Large intestine (tissue), 3 donors: ENCODE results near the gene CCPG1. TPM values are rescaled to one million over a fixed set of nuclear protein-coding genes. Genes with fewer than 3 reads are reported as not detected.
"Not testable (repeated sequence)": the region's sequence is repeated elsewhere in the genome, so short reads cannot be mapped to it uniquely, and the experiment has no call there.

Experiments
- DNase-seq, 2 donors: peaks; one replicate each; pipeline versions ENCODE4 v3.0.0 to v3.0.0-alpha.2; 2013
- H3K27ac ChIP-seq: one replicate; pipeline ENCODE4 v1.5.1; 2013; ENCODE audit warnings: low read length
- H3K27me3 ChIP-seq: 2 replicates; pipeline ENCODE4 v1.6.1; 2013; ENCODE audit warnings: low read length; ENCODE audit not compliant: control insufficient read depth, insufficient read depth
- H3K36me3 ChIP-seq: 2 replicates; pipeline ENCODE4 v1.6.1; 2013; ENCODE audit warnings: low read length; ENCODE audit not compliant: control insufficient read depth, insufficient read depth
- H3K4me1 ChIP-seq: one replicate; pipeline ENCODE4 v1.6.1; 2013; ENCODE audit warnings: low read length; ENCODE audit not compliant: control insufficient read depth, insufficient read depth
- H3K4me3 ChIP-seq: one replicate; pipeline ENCODE4 v1.5.1; 2013; ENCODE audit warnings: low read length
- H3K9me3 ChIP-seq: one replicate; pipeline ENCODE4 v1.6.1; 2013; ENCODE audit warnings: mild to moderate bottlenecking, low read depth, low read length, moderate library complexity; ENCODE audit not compliant: control insufficient read depth
- WGBS: methylation state at CpG from one replicate; pipeline ENCODE4 v1.1.5; 2013; ENCODE audit warnings: low lambda C conversion rate; ENCODE audit not compliant: insufficient coverage; 5-methylcytosine and 5-hydroxymethylcytosine counted together
- polyA plus RNA-seq: library from polyadenylated mRNA; unstranded; fragments of 120-200 nt; gene quantifications from one replicate; pipeline ENCODE4 v1.2.1, GENCODE V29; 2013

The CCPG1 gene
- polyA plus RNA-seq, 1 donor: 38.9 TPM

DNA sequence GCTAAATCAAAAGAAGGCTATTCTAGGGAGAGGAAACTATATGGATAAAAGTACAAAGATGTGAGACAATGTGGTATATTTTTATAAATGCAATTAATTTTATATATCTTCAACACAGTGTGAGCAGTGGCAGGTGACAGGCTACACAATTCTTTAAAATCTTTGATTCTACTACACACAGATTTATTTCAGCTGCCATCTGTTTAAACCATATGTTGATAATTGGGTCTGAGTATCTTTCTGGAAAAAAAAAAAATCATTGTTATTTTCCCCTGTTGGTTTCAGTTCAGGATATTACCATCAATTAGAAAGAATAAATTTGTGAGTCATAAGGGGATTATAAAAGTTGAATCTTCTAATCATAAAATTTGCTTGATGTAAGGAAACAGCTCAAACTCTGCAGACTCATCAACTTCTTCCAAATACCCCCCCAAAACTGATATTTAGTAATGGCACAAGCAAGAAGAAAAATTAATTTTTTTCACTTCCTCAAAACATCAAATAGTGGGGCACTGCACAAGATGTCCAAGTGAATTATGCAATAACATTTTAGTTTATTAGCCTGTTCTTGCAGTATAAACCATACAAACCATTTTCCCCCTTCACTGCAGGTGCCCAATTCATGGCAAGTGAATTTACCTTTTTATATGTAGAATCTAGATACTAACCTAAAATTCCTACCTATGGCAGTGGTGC lies 12.2 kb upstream of the CCPG1 start:
- no peak for DNase-seq
- H3K4me1 ChIP-seq: no peaks in the 10 kb centered on the region
- no peak overlapping the region for H3K27ac ChIP-seq
- H3K27me3 ChIP-seq: no peaks in the 10 kb centered on the region
- no peaks in the 10 kb centered on the region for H3K9me3 ChIP-seq
- no peaks in the 10 kb centered on the region for H3K36me3 ChIP-seq
- no peak overlapping the region for H3K4me3 ChIP-seq

DNA sequence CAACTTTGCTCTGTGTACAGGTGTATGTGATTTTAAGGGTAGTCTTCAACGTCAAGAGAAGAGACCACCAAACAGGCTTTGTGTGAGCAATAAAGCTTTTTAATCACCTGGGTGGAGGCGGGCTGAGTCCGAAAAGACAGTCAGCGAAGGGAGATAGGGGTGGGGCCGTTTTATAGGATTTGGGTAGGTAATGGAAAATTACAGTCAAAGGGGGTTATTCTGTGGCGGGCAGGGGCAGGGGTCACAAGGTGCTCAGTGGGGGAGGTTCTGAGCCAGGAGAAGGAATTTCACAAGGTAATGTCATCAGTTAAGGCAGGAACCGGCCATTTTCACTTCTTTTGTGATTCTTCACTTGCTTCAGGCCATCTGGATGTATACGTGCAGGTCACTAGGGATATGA lies 9.5 kb upstream of the CCPG1 start:
- DNase-seq, H3K27me3 ChIP-seq, H3K4me1 ChIP-seq, H3K27ac ChIP-seq, H3K36me3 ChIP-seq, H3K9me3 ChIP-seq, H3K4me3 ChIP-seq: not testable (repeated sequence)
- 20% methylated on average over 1 of the region's 8 CpGs for WGBS

DNA sequence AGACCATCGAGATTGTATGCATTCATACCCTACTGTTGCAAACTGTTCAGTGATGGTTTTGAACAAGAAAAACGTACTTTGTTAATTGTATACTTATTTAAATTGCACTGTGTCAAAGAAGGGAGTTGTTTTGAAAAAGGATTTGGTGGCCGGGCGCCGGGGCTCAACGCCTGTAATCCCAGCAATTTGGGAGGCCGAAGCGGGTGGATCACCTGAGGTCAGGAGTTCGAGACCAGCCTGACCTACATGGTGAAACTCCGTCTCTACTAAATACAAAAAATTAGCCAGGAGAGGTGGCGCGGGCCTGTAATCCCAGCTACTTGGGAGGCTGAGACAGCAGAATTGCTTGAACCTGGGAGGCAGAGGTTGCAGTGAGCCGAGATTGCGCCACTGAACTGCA lies 817 bp upstream of the CCPG1 start:
- H3K4me1 ChIP-seq: peaks cover 11% of the 10 kb centered on the region
- H3K27me3 ChIP-seq, H3K36me3 ChIP-seq, H3K9me3 ChIP-seq, DNase-seq: not testable (repeated sequence)
- peak overlapping the region; percentile 97 for H3K27ac ChIP-seq
- no CpG with 5 or more reads among the region's 14 CpGs for WGBS
- peak overlapping the region; percentile 93 for H3K4me3 ChIP-seq

DNA sequence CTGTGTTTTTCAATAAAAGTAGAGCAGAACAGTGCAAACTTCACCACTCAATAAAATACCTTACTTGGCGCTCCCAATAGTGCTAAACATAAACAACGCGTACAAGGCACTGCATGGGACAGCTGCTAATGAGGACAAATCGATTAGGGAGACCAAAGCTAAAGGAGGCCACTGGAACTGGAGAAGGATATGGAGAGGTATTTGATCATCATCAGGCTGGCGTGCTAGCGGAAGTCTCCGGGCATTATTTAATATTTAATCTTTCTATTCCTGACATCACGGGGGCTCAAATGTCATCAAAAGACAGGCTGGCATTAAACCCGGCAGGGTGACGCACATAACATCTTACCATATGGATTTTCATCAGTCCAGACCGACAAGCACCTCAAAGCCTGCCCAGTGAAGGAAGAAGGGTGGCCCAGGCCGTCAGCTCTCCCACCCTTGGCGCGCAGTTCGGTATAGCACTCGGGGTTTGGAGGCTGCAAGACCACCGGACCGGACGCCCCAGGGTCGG lies 604 bp downstream of the CCPG1 start:
- DNase-seq: no peak

DNA sequence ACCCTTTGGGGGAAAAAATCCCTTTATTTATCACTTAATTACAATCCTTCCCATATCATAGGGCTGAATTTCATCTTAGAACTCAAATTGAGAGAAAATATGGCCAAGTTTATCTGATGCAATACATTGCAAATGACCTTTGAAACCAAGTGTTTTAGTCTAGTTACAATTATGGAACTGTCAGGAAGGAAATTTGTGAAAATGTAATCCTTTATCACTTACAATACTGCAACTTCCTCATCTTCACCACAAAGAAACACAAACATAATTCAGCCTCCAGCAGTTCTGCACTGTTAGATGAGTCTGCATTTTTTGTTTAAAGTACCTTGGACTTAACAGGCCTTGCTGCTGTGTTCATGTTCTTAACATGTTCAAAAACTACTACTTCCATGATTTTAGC lies 4.6 kb downstream of the CCPG1 start:
- Histone ChIP-seq H3K27ac (peak overlapping the region; percentile 46), H3K36me3 (no peaks in the 10 kb centered on the region), H3K9me3 (no peaks in the 10 kb centered on the region), H3K27me3 (no peaks in the 10 kb centered on the region), H3K4me3 (no peak overlapping the region), H3K4me1 (peaks cover 19% of the 10 kb centered on the region)
- DNase-seq: peak; percentile 17 to 61

More for the DNA sequence above, 604 bp downstream of the CCPG1 start:
- H3K36me3 ChIP-seq: no peaks in the 10 kb centered on the region
- no peaks in the 10 kb centered on the region for H3K27me3 ChIP-seq
- WGBS: no CpG with 5 or more reads among the region's 20 CpGs
- peak overlapping the region; percentile 97 for H3K27ac ChIP-seq
- no peaks in the 10 kb centered on the region for H3K9me3 ChIP-seq
- peaks cover 19% of the 10 kb centered on the region for H3K4me1 ChIP-seq
- peak overlapping the region; percentile 93 for H3K4me3 ChIP-seq

DNA sequence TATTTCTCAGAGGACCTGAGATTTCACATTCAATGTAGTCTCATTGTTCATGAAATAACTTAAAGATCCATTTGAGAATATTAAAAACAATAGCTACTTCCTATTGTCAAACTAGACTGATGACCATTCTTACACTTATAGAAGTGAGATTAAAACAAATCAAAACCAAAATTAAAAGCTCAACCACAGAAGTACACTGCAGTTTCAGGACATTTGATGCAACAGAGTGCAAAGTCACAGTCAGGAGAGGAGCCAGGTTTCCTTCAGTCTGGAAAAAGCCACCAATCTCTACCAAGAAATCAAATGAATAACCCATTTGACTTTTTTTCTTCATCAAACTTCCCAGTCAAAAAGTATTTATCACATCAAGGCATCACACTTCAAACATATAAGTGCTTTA lies 5.5 kb downstream of the CCPG1 start:
- DNase-seq: no peak
- H3K4me1 ChIP-seq: peaks cover 19% of the 10 kb centered on the region
- no peaks in the 10 kb centered on the region for H3K9me3 ChIP-seq
- no peaks in the 10 kb centered on the region for H3K36me3 ChIP-seq
- no peaks in the 10 kb centered on the region for H3K27me3 ChIP-seq
- peak overlapping the region; percentile 36 for H3K27ac ChIP-seq
- H3K4me3 ChIP-seq: no peak overlapping the region

DNA sequence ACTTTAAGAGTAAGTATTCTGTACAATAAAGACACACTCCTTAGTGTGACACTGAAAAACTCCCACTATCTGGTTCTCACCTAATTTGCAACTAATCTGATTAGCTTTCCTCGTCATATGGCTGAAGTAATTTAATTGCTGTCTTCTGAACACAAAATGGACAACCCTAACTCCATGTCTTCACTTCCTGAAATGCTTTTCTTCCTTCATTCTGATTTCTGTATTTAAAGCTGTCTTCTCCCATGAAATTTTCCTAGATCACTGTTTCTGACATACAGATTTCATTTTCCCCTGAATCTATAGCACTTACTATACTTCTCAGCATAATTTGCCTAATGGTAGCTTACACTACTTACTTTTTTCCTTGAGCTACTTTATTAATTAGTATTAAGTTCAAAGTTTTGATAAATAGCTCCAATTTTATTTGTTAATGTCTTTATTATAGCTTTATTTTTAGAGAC lies 6.3 kb downstream of the CCPG1 start:
- DNase-seq: no peak
- Histone ChIP-seq H3K36me3 (no peaks in the 10 kb centered on the region), H3K4me3 (no peak overlapping the region), H3K27me3 (no peaks in the 10 kb centered on the region), H3K27ac (no peak overlapping the region), H3K4me1 (peaks cover 15% of the 10 kb centered on the region), H3K9me3 (no peaks in the 10 kb centered on the region)
- WGBS: no CpG with 5 or more reads among the region's 1 CpG

DNA sequence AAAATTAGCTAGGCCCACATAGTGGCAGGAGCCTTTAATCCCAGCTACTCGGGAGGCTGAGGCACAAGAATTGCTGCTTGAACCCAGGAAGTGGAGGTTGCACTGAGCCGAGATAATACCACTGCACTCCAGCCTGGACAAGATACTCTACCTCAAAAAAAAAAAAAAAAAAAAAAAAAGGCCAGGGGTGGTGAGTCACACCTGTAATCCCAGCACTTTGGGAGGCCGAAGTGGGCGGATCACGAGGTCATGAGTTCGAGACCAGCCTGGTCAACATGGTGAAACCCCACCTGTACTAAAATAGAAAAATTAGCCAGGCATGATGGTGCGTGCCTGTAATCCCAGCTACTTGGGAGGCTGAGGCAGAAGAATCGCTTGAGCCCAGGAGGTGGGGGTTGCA lies 8.1 kb downstream of the CCPG1 start:
- H3K27me3 ChIP-seq, H3K4me3 ChIP-seq, H3K9me3 ChIP-seq, H3K36me3 ChIP-seq, DNase-seq, H3K27ac ChIP-seq: not testable (repeated sequence)
- no CpG with 5 or more reads among the region's 8 CpGs for WGBS
- H3K4me1 ChIP-seq: peaks cover 15% of the 10 kb centered on the region

DNA sequence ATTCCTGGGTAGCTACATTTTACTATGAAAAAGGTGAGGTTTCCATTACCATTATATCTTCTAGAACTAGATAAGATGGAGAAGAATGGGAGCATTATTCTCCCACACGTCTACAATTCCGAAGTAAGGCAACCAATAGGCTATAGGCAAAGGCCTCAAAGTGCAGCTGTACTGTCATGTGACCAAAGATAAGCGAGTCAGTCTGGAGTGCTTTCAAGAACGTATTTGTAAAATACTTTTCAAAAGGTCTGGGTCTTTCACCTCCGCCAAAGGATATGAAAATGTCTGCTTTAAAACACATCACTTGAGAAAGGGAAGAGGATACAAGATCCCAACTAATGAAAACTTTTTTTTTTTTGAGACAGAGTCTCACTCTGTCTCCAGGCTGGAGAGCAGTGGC lies 9.9 kb downstream of the CCPG1 start:
- DNase-seq: no peak
- Histone ChIP-seq H3K4me1 (peaks cover 4% of the 10 kb centered on the region), H3K27ac (no peak overlapping the region), H3K27me3 (no peaks in the 10 kb centered on the region), H3K36me3 (no peaks in the 10 kb centered on the region), H3K9me3 (no peaks in the 10 kb centered on the region), H3K4me3 (no peak overlapping the region)
- WGBS: 92% methylated on average over 2 of the region's 5 CpGs

DNA sequence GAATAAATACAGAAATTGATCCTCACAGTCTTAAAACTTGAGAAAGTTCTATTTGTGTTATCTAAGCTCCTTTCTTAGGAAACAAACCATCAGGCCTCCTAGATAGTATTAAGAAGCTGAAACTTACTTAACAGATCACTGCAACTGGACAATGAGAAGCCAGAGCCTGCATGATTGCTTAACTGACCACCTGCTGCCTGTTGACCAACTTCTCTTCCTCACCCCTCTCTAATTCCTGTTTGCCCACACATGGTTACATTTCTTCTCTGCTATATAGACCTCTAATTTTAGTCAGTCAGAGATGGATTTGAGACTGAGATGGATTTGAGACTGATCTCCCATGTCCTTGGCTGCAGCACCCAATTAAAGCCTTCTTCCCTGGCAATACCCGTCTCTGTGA lies 13.5 kb downstream of the CCPG1 start:
- H3K4me1 ChIP-seq: no peaks in the 10 kb centered on the region
- H3K27ac ChIP-seq: no peak overlapping the region
- no CpG with 5 or more reads among the region's 1 CpG for WGBS
- H3K9me3 ChIP-seq: no peaks in the 10 kb centered on the region
- H3K27me3 ChIP-seq: no peaks in the 10 kb centered on the region
- no peak overlapping the region for H3K4me3 ChIP-seq
- no peak for DNase-seq
- H3K36me3 ChIP-seq: no peaks in the 10 kb centered on the region

DNA sequence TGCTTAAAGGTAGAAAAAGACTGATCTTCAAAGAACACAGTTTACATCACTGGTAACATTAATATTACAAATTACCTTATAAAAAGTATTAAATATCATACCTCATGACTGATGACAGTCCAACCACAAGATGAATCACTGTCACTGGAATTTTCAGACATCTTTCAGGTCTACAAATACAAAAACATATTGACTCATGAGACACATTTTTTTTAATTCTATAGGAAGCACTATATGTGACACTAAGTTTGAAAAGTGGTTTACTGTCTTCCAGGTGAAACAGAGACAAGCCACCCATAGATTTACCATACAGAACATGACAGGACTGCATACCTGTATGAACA lies 18.9 kb downstream of the CCPG1 start:
- Histone ChIP-seq H3K27ac (no peak overlapping the region), H3K4me1 (no peaks in the 10 kb centered on the region), H3K36me3 (peaks cover 7% of the 10 kb centered on the region), H3K27me3 (no peaks in the 10 kb centered on the region), H3K4me3 (no peak overlapping the region), H3K9me3 (no peaks in the 10 kb centered on the region)
- no peak for DNase-seq
